GM06990 (cell line): ENCODE measurements around the gene CNTN5.

Source experiments
- DNase-seq: peaks from one replicate; pipeline ENCODE4 v3.0.0-alpha.2; 2011; ENCODE audit not compliant: insufficient read length; ENCODE audit errors: extremely low read depth
- H3K27me3 ChIP-seq: replicated peaks from 2 replicates; pipeline ENCODE4 v1.6.0; 2011; ENCODE audit warnings: low read length; ENCODE audit not compliant: control insufficient read depth, insufficient read depth
- H3K36me3 ChIP-seq: 2 replicates; pipeline ENCODE4 v1.5.1; 2011; ENCODE audit warnings: low read length; ENCODE audit not compliant: control insufficient read depth, insufficient read depth
- H3K4me3 ChIP-seq: replicated peaks from 2 replicates; pipeline ENCODE4 v1.5.1; 2011; ENCODE audit warnings: low read depth, mild to moderate bottlenecking, control low read depth, low read length
- TF ChIP-seq, protein P1 (sequence below): IDR thresholded peaks from 2 replicates; pipeline ENCODE4 v1.5.1; 2011; ENCODE audit warnings: low read length, control low read depth, mild to moderate bottlenecking, inconsistent platforms; ENCODE audit not compliant: insufficient read depth, poor library complexity, severe bottlenecking

Gene CNTN5

DNA sequence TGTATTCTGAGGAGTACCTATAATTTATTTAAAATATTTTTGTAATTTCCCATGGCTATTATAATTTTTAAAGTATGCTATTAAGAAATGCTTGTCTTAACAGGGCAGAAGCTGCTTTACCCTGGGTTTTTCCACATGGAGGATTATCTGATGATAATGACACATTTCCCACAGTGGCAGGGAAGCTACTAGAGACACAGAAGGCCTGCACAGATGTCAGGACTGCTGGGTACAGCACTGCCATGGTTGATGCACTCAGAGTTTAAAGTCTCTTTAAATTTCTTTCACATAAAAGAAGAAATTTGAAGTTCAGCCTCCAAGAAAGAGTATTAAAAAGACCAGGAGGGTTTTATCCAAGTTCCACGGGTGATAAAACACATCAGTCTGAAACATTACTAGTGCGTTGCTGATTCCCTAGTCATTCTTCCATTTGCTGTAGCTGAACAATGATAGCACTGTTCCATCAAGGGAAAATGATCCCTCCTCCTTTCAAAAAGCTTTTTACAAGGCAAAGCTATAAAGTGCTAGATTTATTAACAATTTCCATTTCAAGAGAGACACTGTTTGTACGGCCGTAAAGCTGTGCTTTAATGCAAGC is 363.0 kb downstream of the CNTN5 start:
- TF ChIP-seq, protein P1, sequence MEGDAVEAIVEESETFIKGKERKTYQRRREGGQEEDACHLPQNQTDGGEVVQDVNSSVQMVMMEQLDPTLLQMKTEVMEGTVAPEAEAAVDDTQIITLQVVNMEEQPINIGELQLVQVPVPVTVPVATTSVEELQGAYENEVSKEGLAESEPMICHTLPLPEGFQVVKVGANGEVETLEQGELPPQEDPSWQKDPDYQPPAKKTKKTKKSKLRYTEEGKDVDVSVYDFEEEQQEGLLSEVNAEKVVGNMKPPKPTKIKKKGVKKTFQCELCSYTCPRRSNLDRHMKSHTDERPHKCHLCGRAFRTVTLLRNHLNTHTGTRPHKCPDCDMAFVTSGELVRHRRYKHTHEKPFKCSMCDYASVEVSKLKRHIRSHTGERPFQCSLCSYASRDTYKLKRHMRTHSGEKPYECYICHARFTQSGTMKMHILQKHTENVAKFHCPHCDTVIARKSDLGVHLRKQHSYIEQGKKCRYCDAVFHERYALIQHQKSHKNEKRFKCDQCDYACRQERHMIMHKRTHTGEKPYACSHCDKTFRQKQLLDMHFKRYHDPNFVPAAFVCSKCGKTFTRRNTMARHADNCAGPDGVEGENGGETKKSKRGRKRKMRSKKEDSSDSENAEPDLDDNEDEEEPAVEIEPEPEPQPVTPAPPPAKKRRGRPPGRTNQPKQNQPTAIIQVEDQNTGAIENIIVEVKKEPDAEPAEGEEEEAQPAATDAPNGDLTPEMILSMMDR, result no peak
- Histone ChIP-seq H3K27me3 (no peaks in the 10 kb centered on the region), H3K4me3 (no peak overlapping the region), H3K36me3 (no peaks in the 10 kb centered on the region)
- no peak for DNase-seq

GRCh38 chr11:99391245-99391644 is 370.5 kb downstream of the CNTN5 start:
- H3K4me3 ChIP-seq, result no peak overlapping the region
- no peaks in the 10 kb centered on the region for H3K27me3 ChIP-seq
- no peak for DNase-seq
- TF ChIP-seq, protein P1, result no peak
- H3K36me3 ChIP-seq, result no peaks in the 10 kb centered on the region

GRCh38 chr11:99406345-99406744 is 385.6 kb downstream of the CNTN5 start:
- no peak for DNase-seq
- TF ChIP-seq, protein P1, result no peak
- no peak overlapping the region for H3K4me3 ChIP-seq
- no peaks in the 10 kb centered on the region for H3K36me3 ChIP-seq
- no peaks in the 10 kb centered on the region for H3K27me3 ChIP-seq

- no peak overlapping the region for H3K4me3 ChIP-seq
These were observed 389.9 kb downstream of the CNTN5 start for GRCh38 chr11:99410636-99411035.

GRCh38 chr11:99418927-99419720 is 398.4 kb downstream of the CNTN5 start:
- Histone ChIP-seq H3K4me3 (no peak overlapping the region), H3K27me3 (no peaks in the 10 kb centered on the region), H3K36me3 (no peaks in the 10 kb centered on the region)
- no peak for DNase-seq
- TF ChIP-seq, protein P1, result no peak

More at GRCh38 chr11:99410636-99411035, 389.9 kb downstream of the CNTN5 start:
- TF ChIP-seq, protein P1, result no peak
- no peak for DNase-seq
- no peaks in the 10 kb centered on the region for H3K36me3 ChIP-seq
- H3K27me3 ChIP-seq, result no peaks in the 10 kb centered on the region

DNA sequence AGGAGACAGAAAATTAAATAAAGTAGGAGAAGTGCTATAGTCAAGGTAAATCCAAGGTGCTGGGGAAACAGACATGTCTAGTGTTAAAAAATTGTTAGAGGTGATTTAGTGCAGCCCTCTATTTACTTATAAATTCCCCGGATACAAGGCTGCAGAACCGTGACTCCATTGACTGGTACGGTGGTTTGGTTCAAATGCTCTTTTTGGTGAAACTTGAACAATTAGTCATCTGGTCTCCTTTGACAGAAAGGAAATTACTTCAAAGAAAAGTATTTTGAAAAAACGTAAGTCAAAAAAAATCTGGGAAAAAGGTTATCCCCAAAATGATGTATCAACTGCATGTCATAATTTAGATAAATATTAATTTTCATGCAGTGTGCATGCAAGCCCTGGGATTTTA is 399.2 kb downstream of the CNTN5 start:
- no peak overlapping the region for H3K4me3 ChIP-seq
- H3K27me3 ChIP-seq, result no peaks in the 10 kb centered on the region
- H3K36me3 ChIP-seq, result no peaks in the 10 kb centered on the region
- no peak for DNase-seq
- TF ChIP-seq, protein P1, result no peak
